Esophagus (tissue), 2 donors: ENCODE data around the gene LAMA2. TPM values are rescaled to one million over a fixed set of nuclear protein-coding genes. Genes with fewer than 3 reads are reported as not detected.
A peak's percentile ranks its signal among the peaks of the same experiment; 100 is the strongest.
"Not testable (repeated sequence)": the region's sequence is repeated elsewhere in the genome, so short reads cannot be mapped to it uniquely, and the experiment has no call there.

ENCODE experiments used
- H3K27ac ChIP-seq, 2 donors: one replicate each; pipeline ENCODE4 v1.5.1; 2013; ENCODE audit warnings: low read depth in 2 of 2, mild to moderate bottlenecking in 2 of 2, inconsistent platforms in 1 of 2, low read length in 1 of 2, moderate library complexity in 1 of 2
- H3K27me3 ChIP-seq, 2 donors: one replicate each; pipeline ENCODE4 v1.6.1; 2013; ENCODE audit warnings: low read length in 2 of 2, control low read depth in 1 of 2, mild to moderate bottlenecking in 1 of 2; ENCODE audit not compliant: insufficient read depth in 2 of 2, control insufficient read depth in 1 of 2
- H3K36me3 ChIP-seq, 2 donors: one replicate each; pipeline ENCODE4 v1.6.1; 2013; ENCODE audit warnings: low read length in 1 of 2; ENCODE audit not compliant: control insufficient read depth in 2 of 2, insufficient read depth in 2 of 2
- H3K4me1 ChIP-seq, 2 donors: one replicate each; pipeline ENCODE4 v1.6.1; 2013; ENCODE audit warnings: low read length in 1 of 2; ENCODE audit not compliant: control insufficient read depth in 2 of 2, insufficient read depth in 2 of 2
- H3K4me3 ChIP-seq, 2 donors: one replicate each; pipeline ENCODE4 v1.5.1; 2013; ENCODE audit warnings: low read length in 2 of 2, mild to moderate bottlenecking in 2 of 2, low read depth in 1 of 2, moderate library complexity in 1 of 2
- H3K9me3 ChIP-seq, 2 donors: one replicate each; pipeline ENCODE4 v1.6.1; 2013; ENCODE audit warnings: mild to moderate bottlenecking in 2 of 2, low read depth in 1 of 2, low read length in 1 of 2, moderate library complexity in 1 of 2; ENCODE audit not compliant: control insufficient read depth in 2 of 2, insufficient read depth in 1 of 2
- WGBS, 2 donors: extraction: QIAGEN DNeasy Blood & Tissue Kit; methylation state at CpG; one replicate each; pipeline ENCODE4 v1.1.7; 2013; 5-methylcytosine and 5-hydroxymethylcytosine counted together
- polyA plus RNA-seq, 2 donors: library from polyadenylated mRNA; stranded (reverse); fragments of 200-250 nt; gene quantifications; one replicate each; pipeline ENCODE4 v1.2.3, GENCODE V29; 2013
- donor health status: healthy with polysubstance abuse.
- donor health status: Bipolar disorder and iron deficiency.

Gene LAMA2
- polyA plus RNA-seq, 2 donors = 0.67 to 2.7 TPM

DNA sequence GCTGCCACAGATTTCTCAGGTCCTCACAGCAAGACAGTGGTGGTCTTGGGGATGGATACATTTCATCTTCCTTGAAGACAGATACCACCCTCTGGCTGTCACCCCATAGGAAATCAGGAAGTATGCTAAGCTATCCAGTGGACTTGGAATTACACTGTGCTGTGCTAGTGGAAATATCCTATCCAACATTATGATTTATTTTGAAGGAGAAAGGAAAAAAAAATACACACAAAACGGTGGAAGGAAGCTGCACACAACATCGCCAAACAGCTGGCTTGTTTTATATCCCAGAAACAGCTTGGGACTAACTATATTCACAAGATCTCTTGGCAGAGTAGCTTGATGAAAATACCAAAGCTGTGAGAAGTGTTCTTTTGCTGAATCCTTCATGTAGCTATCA lies 257.6 kb downstream of the LAMA2 start:
- H3K36me3 ChIP-seq = no peaks in the 10 kb centered on the region
- H3K4me1 ChIP-seq = no peaks in the 10 kb centered on the region
- 36 to 39% methylated on average over 2 of the region's 2 CpGs for WGBS, 2 donors
- no peak overlapping the region for H3K4me3 ChIP-seq
- H3K9me3 ChIP-seq = no peaks in the 10 kb centered on the region
- H3K27me3 ChIP-seq = no peaks in the 10 kb centered on the region
- H3K27ac ChIP-seq = peak overlapping the region in 1 of 2 donors; percentile 47

DNA sequence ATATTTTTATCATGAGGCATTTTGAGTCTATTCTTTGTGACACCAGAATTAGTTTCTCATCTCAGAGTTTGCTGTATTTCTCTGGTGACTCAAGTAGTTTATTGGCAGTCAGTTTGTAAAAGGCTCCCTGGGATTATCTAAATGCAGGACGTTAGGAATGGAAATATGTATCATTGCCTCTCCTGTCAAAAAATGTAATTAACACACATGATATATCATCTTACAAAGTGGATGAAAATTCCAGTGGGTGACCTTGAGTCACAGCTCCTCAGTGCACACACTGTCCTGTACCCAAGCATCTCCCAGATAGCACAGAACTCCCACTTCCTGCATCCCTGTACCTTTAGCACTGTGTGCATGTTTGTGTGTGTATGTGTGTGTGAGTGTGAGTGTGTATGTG lies 258.6 kb downstream of the LAMA2 start:
- no peak overlapping the region for H3K4me3 ChIP-seq
- no peaks in the 10 kb centered on the region for H3K27me3 ChIP-seq
- no peaks in the 10 kb centered on the region for H3K9me3 ChIP-seq
- 15 to 20% methylated on average over 1 of the region's 1 CpG for WGBS, 2 donors
- H3K27ac ChIP-seq = no peak overlapping the region
- no peaks in the 10 kb centered on the region for H3K4me1 ChIP-seq
- H3K36me3 ChIP-seq = no peaks in the 10 kb centered on the region

DNA sequence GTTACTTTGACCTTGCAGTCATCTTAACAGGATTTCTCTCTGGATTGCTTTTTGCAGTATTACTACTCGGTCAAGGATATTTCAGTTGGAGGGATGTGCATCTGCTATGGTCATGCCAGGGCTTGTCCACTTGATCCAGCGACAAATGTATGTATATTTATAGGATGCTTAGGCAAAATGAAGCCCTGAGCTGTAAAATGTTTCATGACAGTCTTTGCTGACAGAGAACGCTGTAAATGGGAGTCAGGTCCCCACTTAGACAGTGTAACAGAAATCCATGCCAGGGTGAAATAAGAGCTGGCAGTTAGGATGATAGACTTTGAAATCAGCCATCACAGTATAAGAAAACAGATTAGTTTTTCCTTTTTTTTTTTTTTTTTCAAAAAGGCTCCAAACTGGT lies 264.0 kb downstream of the LAMA2 start:
- WGBS, 2 donors = 60 to 61% methylated on average over 3 of the region's 3 CpGs
- H3K27ac ChIP-seq = no peak overlapping the region
- no peaks in the 10 kb centered on the region for H3K4me1 ChIP-seq
- no peaks in the 10 kb centered on the region for H3K9me3 ChIP-seq
- no peaks in the 10 kb centered on the region for H3K27me3 ChIP-seq
- H3K36me3 ChIP-seq = no peaks in the 10 kb centered on the region
- no peak overlapping the region for H3K4me3 ChIP-seq

DNA sequence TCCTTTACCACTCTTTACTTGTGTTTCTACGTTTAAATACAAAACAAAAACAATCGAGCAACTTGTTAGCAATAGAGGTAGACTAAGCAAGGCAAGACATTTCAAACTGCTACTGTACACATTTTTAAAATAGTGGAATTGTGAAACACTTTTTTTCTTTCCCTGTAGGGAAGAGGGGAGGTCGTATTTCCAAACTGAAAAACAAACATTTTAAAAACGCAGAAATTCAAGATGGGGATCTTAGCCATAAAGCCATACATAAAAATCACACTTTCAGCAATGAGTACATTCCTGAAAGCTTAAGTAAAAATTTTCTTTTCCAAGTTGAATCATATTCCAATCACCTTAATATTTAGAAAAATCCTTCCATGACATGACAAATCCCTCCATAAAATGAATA lies 267.6 kb downstream of the LAMA2 start:
- no peaks in the 10 kb centered on the region for H3K9me3 ChIP-seq
- no peaks in the 10 kb centered on the region for H3K27me3 ChIP-seq
- H3K36me3 ChIP-seq = no peaks in the 10 kb centered on the region
- H3K27ac ChIP-seq = no peak overlapping the region
- no peak overlapping the region for H3K4me3 ChIP-seq
- no peaks in the 10 kb centered on the region for H3K4me1 ChIP-seq
- 64 to 68% methylated on average over 4 of the region's 4 CpGs for WGBS, 2 donors

DNA sequence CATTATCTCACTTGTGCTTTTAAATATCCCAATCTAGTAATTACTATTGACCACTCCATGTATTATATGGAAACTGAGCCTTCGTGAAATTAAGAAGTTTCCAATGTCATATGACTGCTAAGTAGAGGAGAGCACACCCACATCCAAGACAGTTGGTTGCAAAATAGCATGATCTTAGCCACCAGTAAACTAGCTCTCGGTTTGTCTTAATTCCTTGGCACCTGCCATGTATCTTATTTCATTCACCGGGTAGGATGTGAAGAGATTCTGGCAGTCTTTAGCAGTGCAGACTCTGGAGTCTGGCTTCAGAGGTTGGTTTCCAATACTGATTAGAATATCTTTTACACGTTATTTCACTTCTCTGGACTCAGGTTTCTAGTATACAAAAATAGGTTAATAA lies 270.3 kb downstream of the LAMA2 start:
- Histone ChIP-seq H3K27me3 (no peaks in the 10 kb centered on the region), H3K4me1 (no peaks in the 10 kb centered on the region), H3K4me3 (no peak overlapping the region), H3K9me3 (no peaks in the 10 kb centered on the region), H3K27ac (no peak overlapping the region), H3K36me3 (no peaks in the 10 kb centered on the region)
- 81 to 84% methylated on average over 4 of the region's 4 CpGs for WGBS, 2 donors

DNA sequence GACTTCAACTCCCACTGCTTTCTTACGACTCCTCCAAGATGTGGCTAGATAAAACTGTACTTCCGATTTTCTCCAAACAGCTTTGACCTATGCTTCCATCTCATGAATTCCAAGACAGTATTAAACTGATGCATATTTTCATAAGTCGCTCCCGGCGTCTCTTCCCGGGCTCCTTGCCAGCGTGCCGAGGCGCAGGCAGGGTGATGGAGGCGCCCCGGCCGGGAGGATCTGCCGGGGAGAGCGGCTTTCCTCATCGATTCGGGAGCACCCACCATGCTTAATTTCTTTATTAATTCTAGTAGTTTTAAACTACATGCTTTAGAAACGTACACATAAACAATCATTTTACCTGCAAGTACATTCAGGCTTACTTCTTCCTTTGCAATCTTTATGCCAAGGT lies 276.3 kb downstream of the LAMA2 start:
- not testable (repeated sequence) for H3K4me3 ChIP-seq, H3K4me1 ChIP-seq, H3K36me3 ChIP-seq, H3K9me3 ChIP-seq, H3K27me3 ChIP-seq, H3K27ac ChIP-seq
- 91% methylated on average over 17 of the region's 17 CpGs for WGBS, 2 donors

DNA sequence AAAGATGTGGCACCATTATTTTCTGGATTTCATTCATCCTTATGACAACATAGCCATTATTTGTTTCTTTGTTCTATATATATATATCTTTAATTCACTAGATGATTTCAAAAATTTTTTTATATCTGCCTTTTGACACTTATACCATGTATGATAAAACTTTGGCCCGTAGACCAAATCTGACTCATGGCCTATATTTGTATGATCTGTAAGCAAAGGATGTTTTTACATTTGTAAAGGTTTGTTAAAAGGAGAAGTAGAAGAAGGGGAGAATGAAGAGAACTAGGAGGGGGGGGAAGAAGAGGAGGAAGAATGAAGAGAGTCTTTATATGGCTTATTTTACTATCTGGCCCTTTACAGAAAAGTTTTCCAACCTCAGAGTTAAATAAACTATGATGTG lies 279.7 kb downstream of the LAMA2 start:
- no peaks in the 10 kb centered on the region for H3K4me1 ChIP-seq
- no peaks in the 10 kb centered on the region for H3K36me3 ChIP-seq
- no peaks in the 10 kb centered on the region for H3K9me3 ChIP-seq
- no peaks in the 10 kb centered on the region for H3K27me3 ChIP-seq
- H3K4me3 ChIP-seq = no peak overlapping the region
- 83 to 88% methylated on average over 1 of the region's 1 CpG for WGBS, 2 donors
- H3K27ac ChIP-seq = no peak overlapping the region

DNA sequence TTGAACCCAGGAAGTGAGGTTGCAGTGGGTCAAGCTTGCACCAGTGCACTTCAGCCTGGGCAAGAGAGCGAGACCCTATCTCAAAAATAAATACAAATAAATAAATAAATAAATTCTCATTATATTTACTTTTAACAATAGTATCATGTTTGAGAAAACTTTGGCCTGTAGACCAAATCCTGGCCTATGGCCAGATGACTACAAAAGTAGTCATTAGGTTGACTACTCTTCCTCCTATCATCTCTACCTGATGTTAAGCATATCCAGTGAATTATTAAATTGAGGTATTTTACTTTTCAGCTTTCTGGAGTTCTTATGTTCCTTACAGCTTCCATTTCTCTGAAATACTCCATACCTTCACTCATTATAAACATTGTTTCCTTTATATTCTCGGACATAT lies 280.6 kb downstream of the LAMA2 start:
- no peaks in the 10 kb centered on the region for H3K36me3 ChIP-seq
- no peaks in the 10 kb centered on the region for H3K9me3 ChIP-seq
- no peaks in the 10 kb centered on the region for H3K4me1 ChIP-seq
- no peak overlapping the region for H3K27ac ChIP-seq
- WGBS, 2 donors = 93% methylated on average over 2 of the region's 2 CpGs
- no peak overlapping the region for H3K4me3 ChIP-seq
- H3K27me3 ChIP-seq = no peaks in the 10 kb centered on the region

DNA sequence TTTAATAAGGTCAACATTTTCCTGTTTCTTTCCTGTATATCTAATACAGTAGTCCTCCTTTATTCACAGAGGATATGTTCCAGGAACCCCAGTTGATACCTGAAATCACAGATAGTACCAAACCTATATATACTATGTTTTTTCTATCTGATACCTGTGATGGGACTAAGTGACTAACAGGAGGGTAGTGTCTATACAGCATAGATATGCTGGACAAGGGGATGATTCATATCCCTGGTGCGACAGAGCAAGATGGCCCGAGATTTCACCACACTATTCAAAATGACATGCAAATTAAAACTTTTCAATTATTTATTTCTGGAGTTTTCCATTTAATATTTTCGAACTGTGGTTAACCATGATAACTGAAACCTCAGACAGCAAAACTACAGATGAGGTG lies 281.1 kb downstream of the LAMA2 start:
- no peak overlapping the region for H3K27ac ChIP-seq
- no peaks in the 10 kb centered on the region for H3K27me3 ChIP-seq
- 88 to 93% methylated on average over 3 of the region's 3 CpGs for WGBS, 2 donors
- H3K9me3 ChIP-seq = no peaks in the 10 kb centered on the region
- H3K4me3 ChIP-seq = no peak overlapping the region
- H3K36me3 ChIP-seq = no peaks in the 10 kb centered on the region
- H3K4me1 ChIP-seq = no peaks in the 10 kb centered on the region

DNA sequence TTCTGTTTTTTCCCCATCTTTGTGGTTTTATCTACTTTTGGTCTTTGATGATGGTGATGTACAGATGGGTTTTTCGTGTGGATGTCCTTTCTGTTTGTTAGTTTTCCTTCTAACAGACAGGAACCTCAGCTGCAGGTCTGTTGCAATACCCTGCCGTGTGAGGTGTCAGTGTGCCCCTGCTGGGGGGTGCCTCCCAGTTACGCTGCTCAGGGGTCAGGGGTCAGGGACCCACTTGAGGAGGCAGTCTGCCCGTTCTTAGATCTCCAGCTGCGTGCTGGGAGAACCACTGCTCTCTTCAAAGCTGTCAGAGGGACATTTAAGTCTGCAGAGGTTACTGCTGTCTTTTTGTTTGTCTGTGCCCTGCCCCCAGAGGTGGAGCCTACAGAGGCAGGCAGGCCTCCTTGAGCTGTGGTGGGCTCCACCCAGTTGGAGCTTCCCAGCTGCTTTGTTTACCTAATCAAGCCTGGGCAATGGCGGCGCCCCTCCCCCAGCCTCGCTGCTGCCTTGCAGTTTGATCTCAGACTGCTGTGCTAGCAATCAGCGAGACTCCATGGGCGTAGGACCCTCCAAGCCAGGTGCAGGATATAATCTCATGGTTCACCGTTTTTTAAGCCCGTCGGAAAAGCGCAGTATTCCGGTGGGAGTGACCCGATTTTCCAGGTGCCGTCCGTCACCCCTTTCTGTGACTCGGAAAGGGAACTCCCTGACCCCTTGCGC lies 289.5 kb downstream of the LAMA2 start:
- not testable (repeated sequence) for H3K4me1 ChIP-seq
- peak overlapping the region in 1 of 2 donors; percentile 19 for H3K4me3 ChIP-seq
- 30 to 42% methylated on average over 20 of the region's 20 CpGs for WGBS, 2 donors

More for the DNA sequence above, 289.5 kb downstream of the LAMA2 start:
- H3K36me3 ChIP-seq, H3K27ac ChIP-seq, H3K27me3 ChIP-seq, H3K9me3 ChIP-seq: not testable (repeated sequence)
